HepG2 (cell line): ENCODE data around the gene ESRP2. TPM values are rescaled to one million over a fixed set of nuclear protein-coding genes. Genes with fewer than 3 reads are reported as not detected.

Source experiments
- ELF1 ChIP-seq: sonication (generic); formaldehyde crosslinking; IDR thresholded peaks from 2 replicates; pipeline ENCODE4 v1.4.0; 2020; ENCODE audit warnings: missing genetic modification reagents
- ETV5 ChIP-seq: IDR thresholded peaks from 2 replicates; pipeline ENCODE4 v1.6.1; 2018; ENCODE audit warnings: missing biosample characterization, missing genetic modification reagents, inconsistent platforms, borderline replicate concordance
- GATAD2A ChIP-seq: IDR thresholded peaks from 2 replicates; pipeline ENCODE4 v1.6.1; 2016
- IRF9 ChIP-seq: sonication (generic); formaldehyde crosslinking; IDR thresholded peaks from 2 replicates; pipeline ENCODE4 v1.8.0; 2022; ENCODE audit warnings: missing genetic modification reagents, mild to moderate bottlenecking, borderline replicate concordance
- KIAA2018 ChIP-seq: sonication (generic); formaldehyde crosslinking; IDR thresholded peaks from 2 replicates; pipeline ENCODE4 v1.5.0; 2020; ENCODE audit warnings: mild to moderate bottlenecking, missing genetic modification reagents, borderline replicate concordance
- MLLT10 ChIP-seq: sonication (generic); formaldehyde crosslinking; IDR thresholded peaks from 2 replicates; pipeline ENCODE4 v1.4.0; 2020; ENCODE audit warnings: missing genetic modification reagents
- NFRKB ChIP-seq: fragments of 450-650 bp; IDR thresholded peaks from 2 replicates; pipeline ENCODE4 v1.6.1; 2017
- POLR2AphosphoS5 ChIP-seq: IDR thresholded peaks from 2 replicates; pipeline ENCODE4 v1.6.1; 2012; ENCODE audit warnings: low read depth, low read length
- TRAFD1 ChIP-seq: sonication (generic); formaldehyde crosslinking; IDR thresholded peaks from 2 replicates; pipeline ENCODE4 v1.5.1; 2020; ENCODE audit warnings: missing genetic modification reagents, mild to moderate bottlenecking, borderline replicate concordance
- ZNF18 ChIP-seq: sonication (generic); formaldehyde crosslinking; IDR thresholded peaks from 2 replicates; pipeline ENCODE4 v1.8.0; 2022; ENCODE audit warnings: mild to moderate bottlenecking, missing genetic modification reagents; ENCODE audit not compliant: insufficient replicate concordance
- ZNF589 ChIP-seq: sonication (generic); formaldehyde crosslinking; conservative IDR thresholded peaks from 2 replicates; pipeline ENCODE4 v1.8.0; 2022; ENCODE audit warnings: mild to moderate bottlenecking, moderate library complexity, missing genetic modification reagents
- ZNF737 ChIP-seq: sonication (generic); formaldehyde crosslinking; IDR thresholded peaks from 2 replicates; pipeline ENCODE4 v1.5.0; 2020; ENCODE audit warnings: missing genetic modification reagents, mild to moderate bottlenecking, borderline replicate concordance
- ZNF883 ChIP-seq: sonication (generic); formaldehyde crosslinking; IDR thresholded peaks from 2 replicates; pipeline ENCODE4 v1.5.1; 2020; ENCODE audit warnings: mild to moderate bottlenecking, missing genetic modification reagents; ENCODE audit errors: not compliant biosample characterization
- ZSCAN25 ChIP-seq: sonication (generic); formaldehyde crosslinking; IDR thresholded peaks from 2 replicates; pipeline ENCODE4 v1.8.0; 2022; ENCODE audit warnings: mild to moderate bottlenecking, missing genetic modification reagents
- polyA plus RNA-seq, 8 experiments: library from polyadenylated mRNA; depleted of rRNA in 3 of 8; stranded (reverse) in 7 of 8; unstranded in 1 of 8; fragments of >200 nt; fragmentation: Illumina TruSeq in 4 of 8; extraction: Trizol in 4 of 8; gene quantifications; 2 replicates each; pipeline versions ENCODE4 v1.2.1 to v1.2.3, GENCODE V29; 2011 to 2016; ENCODE audit warnings: low read depth in 4 of 8, missing spikeins in 1 of 8, mixed read lengths in 1 of 8; ENCODE audit not compliant: insufficient read depth in 1 of 8
- total RNA-seq, 5 experiments: library from RNA; depleted of rRNA; stranded (reverse); fragments of >200 nt; fragmentation: Illumina TruSeq; extraction: Trizol; gene quantifications; 2 replicates each; pipeline ENCODE4 v1.2.3, GENCODE V29; 2016; ENCODE audit warnings: low read depth in 1 of 5

The ESRP2 gene
- total and polyA plus RNA-seq, 2 of the 13 experiments (the other 11 are each of a cell fraction or from before 2014, with no cell fraction given): 21.1 to 32.4 TPM

GRCh38 chr16:68235108-68235886, 630 bp downstream of the ESRP2 start (continued):
- no peak for TF ChIP-seq TRAFD1
- no peak for TF ChIP-seq ZNF737
- no peak for TF ChIP-seq MLLT10 (CRISPR knock-in tag)
- TF ChIP-seq POLR2AphosphoS5: no peak
- no peak; the same call in none of the 2 replicates for TF ChIP-seq GATAD2A (CRISPR knock-in tag)
- peak; percentile 26; the same call in 1 of the 2 replicates for TF ChIP-seq IRF9 (CRISPR knock-in tag)
- TF ChIP-seq NFRKB: no peak
- peak; percentile 64 for TF ChIP-seq ELF1 (CRISPR knock-in tag)
- no peak for TF ChIP-seq ZNF883 (CRISPR knock-in tag)
- no peak for TF ChIP-seq ETV5 (CRISPR knock-in tag)
- no peak; the same call in 1 of the 2 replicates for TF ChIP-seq KIAA2018 (CRISPR knock-in tag)
- TF ChIP-seq ZNF18 (CRISPR knock-in tag): peak; percentile 11
- TF ChIP-seq ZNF589 (CRISPR knock-in tag): no peak
- no peak for TF ChIP-seq ZSCAN25 (CRISPR knock-in tag)
